Lower leg skin (tissue), 4 donors: Measurements from ENCODE around the gene DENND6A. TPM values are rescaled to one million over a fixed set of nuclear protein-coding genes. Genes with fewer than 3 reads are reported as not detected.
"Not testable (repeated sequence)": the region's sequence is repeated elsewhere in the genome, so short reads cannot be mapped to it uniquely, and the experiment has no call there.

ENCODE experiments used
- DNase-seq, 2 donors: peaks; one replicate each; pipeline ENCODE4 v3.0.0-alpha.2; 2019; ENCODE audit warnings: low spot score in 2 of 2
- H3K4me3 ChIP-seq: fragments of 200-600 bp; sonication (generic); 2 replicates; pipeline ENCODE4 v1.5.1; 2017; ENCODE audit warnings: mild to moderate bottlenecking, low read depth; ENCODE audit not compliant: poor library complexity, severe bottlenecking
- POLR2A ChIP-seq, 2 donors: fragments of 450-650 bp; IDR thresholded peaks; one replicate each; pipeline ENCODE4 v1.6.1; 2016 to 2017; ENCODE audit warnings: antibody characterized with exemption in 2 of 2, mild to moderate bottlenecking in 1 of 2, moderate library complexity in 1 of 2
- WGBS, 2 donors: methylation state at CpG; one replicate each; pipeline ENCODE4 v1.1.5; 2018; 5-methylcytosine and 5-hydroxymethylcytosine counted together
- intact Hi-C: fragments of 100-400 bp; cut with DNase I; formaldehyde crosslinking; loops from one replicate; pipeline ENCODE4 v1.15.0; 2023; ENCODE audit warnings: low total_unique reads
- total RNA-seq, 4 donors: library from RNA; depleted of rRNA; stranded (reverse); fragments of >200 nt; gene quantifications; one replicate each; pipeline ENCODE4 v1.1.0, GENCODE V29; 2016
- TF ChIP-seq, protein P1 (sequence below), 3 donors: fragments of 450-650 bp; IDR thresholded peaks; one replicate each; pipeline ENCODE4 v1.5.1; 2016; ENCODE audit warnings: antibody characterized with exemption in 3 of 3, mild to moderate bottlenecking in 3 of 3, moderate library complexity in 2 of 3

Gene DENND6A
- total RNA-seq, 4 donors from 2014 or later: 16.1 to 38.2 (median 24.7) TPM

DNA sequence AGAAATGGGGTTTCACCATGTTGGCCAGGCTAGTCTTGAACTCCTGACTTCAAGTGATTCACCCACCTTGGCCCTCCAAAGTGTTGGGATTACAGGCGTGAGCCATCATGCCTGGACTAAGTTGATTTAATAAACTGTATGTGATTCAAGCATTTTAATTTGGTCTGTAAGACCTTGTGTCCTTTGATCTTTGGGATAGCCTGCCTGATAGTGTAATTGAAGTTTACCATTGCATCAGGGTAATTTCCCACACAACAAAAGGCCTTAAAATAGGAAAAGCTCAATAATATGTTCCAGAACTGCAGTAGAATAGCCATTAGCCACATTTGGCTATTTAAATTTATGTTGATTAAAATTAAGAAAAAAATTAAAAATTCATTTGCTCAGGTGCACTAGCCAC lies 25.2 kb upstream of the DENND6A start:
- 100% methylated on average over 1 of the region's 1 CpG for WGBS, 2 donors
- no peak overlapping the region for H3K4me3 ChIP-seq
- TF ChIP-seq, protein P1, sequence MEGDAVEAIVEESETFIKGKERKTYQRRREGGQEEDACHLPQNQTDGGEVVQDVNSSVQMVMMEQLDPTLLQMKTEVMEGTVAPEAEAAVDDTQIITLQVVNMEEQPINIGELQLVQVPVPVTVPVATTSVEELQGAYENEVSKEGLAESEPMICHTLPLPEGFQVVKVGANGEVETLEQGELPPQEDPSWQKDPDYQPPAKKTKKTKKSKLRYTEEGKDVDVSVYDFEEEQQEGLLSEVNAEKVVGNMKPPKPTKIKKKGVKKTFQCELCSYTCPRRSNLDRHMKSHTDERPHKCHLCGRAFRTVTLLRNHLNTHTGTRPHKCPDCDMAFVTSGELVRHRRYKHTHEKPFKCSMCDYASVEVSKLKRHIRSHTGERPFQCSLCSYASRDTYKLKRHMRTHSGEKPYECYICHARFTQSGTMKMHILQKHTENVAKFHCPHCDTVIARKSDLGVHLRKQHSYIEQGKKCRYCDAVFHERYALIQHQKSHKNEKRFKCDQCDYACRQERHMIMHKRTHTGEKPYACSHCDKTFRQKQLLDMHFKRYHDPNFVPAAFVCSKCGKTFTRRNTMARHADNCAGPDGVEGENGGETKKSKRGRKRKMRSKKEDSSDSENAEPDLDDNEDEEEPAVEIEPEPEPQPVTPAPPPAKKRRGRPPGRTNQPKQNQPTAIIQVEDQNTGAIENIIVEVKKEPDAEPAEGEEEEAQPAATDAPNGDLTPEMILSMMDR (IDR thresholded peaks at IDR 0.05): no peak
- no peak for TF ChIP-seq POLR2A (IDR thresholded peaks at IDR 0.05)
- intact Hi-C loops: no loop called here
- no peak for DNase-seq

DNA sequence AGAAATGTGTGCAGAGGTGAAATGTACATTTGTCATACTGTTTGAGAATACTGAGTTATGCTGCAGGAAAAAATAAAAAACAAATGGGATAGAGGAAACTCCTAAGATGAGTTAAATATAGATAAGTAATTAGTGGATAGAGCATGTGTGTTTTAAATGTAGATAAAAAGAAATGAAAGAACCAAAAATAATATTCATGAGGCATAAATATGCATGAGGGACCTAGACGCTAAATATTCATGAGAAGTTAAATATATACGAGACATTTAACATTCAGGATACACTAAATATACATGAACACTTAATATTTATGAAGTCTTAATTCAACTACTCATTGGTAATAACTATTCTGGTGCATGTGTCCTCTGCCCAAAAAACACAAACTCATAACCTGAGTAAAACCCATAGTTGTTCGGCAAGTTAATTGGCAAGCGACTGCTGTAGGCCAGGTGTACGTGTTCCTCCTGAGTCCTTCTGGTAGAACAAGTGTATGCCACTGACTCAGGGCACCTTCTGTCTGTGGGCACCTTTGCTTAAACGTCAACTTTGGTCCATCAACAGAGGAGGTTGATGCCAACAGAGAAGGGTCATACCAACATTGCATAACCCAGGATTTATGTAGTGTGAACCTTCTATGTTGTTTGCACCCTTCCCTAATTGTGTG lies 24.5 kb upstream of the DENND6A start:
- 77 to 87% methylated on average over 6 of the region's 6 CpGs for WGBS, 2 donors
- intact Hi-C loops: no loop called here
- TF ChIP-seq POLR2A (IDR thresholded peaks at IDR 0.05): no peak
- TF ChIP-seq, protein P1 (IDR thresholded peaks at IDR 0.05): no peak
- no peak for DNase-seq
- no peak overlapping the region for H3K4me3 ChIP-seq

DNA sequence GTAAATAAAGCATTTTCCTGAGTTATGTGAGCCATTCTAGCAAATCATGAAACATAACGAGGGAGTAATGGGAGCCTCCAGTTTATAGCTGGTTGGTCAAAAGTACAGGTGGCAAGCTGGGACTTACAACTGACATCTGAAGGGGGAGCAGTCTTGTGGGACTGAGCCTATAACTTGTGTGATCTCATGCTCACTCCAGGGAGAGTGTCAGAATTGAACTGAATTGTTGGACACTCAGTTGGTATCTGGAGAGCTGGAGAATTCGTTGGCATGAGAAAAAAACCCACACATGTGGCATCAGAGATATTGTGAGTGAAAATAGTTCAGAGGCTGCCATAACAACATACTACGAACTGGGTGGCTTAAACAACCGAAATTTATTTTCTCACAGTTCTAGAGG lies 22.8 kb upstream of the DENND6A start:
- 89 to 92% methylated on average over 4 of the region's 4 CpGs for WGBS, 2 donors
- intact Hi-C loops: no loop called here
- TF ChIP-seq, protein P1 (IDR thresholded peaks at IDR 0.05): no peak
- no peak for TF ChIP-seq POLR2A (IDR thresholded peaks at IDR 0.05)

DNA sequence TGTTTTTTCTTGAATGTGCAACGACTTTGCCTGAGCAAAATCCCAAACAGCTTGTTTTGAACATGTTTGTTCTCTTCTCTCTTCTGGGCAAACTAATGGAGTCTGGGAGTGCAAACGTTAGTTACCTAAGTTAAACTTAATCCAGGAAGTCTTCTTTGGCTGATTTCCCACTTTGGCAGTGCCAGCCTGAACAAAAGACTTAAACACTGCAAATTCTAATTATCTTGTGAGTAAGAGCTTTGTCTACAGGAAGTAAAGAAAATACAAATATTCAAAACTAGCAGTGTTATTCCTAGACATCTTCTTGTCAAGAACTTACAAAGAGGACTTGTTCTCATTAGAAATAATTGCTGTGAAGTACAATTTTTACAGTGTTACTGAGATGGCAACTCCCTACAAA lies 16.7 kb upstream of the DENND6A start:
- H3K4me3 ChIP-seq: no peak overlapping the region
- TF ChIP-seq, protein P1 (IDR thresholded peaks at IDR 0.05): no peak
- no peak for TF ChIP-seq POLR2A (IDR thresholded peaks at IDR 0.05)
- WGBS, 2 donors: 6 to 8% methylated on average over 2 of the region's 2 CpGs
- DNase-seq: no peak
- intact Hi-C loops: no loop called here

More for the DNA sequence above, 22.8 kb upstream of the DENND6A start:
- no peak overlapping the region for H3K4me3 ChIP-seq
- no peak for DNase-seq

DNA sequence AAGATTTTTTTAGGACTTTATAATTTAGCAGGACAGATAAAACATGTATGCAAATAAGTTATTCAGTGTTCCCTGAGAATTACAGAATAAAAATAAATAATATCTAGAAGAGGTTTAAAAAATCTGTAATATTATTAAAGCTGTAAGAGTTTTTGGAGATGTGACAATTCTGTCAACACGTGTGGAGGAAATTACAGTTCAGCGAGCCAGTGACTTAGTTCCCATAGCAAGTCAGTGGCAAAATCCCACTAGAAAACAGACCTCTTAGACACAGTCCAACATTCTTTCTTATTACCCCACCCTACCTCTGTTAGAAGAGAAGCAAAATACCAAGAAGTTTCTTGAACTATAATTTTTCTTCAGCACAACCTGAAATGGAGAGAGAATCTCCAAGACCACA lies 16.2 kb upstream of the DENND6A start:
- TF ChIP-seq, protein P1 (IDR thresholded peaks at IDR 0.05): no peak
- no peak for TF ChIP-seq POLR2A (IDR thresholded peaks at IDR 0.05)
- intact Hi-C loops: no loop called here
- DNase-seq: no peak
- no peak overlapping the region for H3K4me3 ChIP-seq
- WGBS, 2 donors: 7 to 10% methylated on average over 2 of the region's 2 CpGs

DNA sequence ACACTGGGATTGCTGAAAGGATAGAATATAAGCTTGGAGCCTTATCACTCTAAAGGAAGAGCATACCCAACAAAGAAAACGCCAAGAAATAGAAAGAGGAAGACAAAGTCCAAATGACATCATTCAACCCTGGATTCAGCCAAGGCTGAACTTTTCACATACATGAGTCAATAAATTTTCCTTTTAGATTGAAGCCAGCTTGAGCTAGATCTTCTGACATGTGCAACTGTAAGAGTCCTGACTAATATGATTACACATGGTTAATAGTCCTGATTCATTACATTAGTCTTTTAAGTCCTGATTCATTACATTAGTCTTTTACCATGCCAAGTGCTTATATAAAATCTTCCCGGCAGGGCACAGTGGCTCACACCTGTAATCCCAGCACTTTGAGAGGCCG lies 13.6 kb upstream of the DENND6A start:
- WGBS, 2 donors: 42 to 44% methylated on average over 3 of the region's 3 CpGs
- DNase-seq: no peak
- intact Hi-C loops: no loop called here
- no peak overlapping the region for H3K4me3 ChIP-seq
- no peak for TF ChIP-seq POLR2A (IDR thresholded peaks at IDR 0.05)
- TF ChIP-seq, protein P1 (IDR thresholded peaks at IDR 0.05): no peak

DNA sequence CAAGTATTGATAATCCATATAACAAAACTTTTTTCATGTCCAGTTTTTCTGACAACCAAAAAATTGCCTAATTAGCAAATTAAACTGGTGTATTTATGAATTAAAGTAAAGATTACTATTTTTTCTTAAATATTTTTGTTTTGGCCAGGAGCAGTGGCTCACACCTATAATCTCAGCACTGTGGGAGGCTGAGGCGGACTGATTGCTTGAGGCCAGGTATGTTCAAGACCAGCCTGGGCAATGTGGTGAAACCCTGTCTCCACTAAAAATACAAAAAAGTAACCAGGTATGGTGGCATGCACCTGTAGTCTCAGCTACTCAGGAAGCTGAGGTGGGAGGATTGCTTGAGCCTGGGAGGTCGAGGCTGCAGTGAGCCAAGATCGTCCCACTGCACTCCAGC lies 12.5 kb upstream of the DENND6A start:
- 89 to 95% methylated on average over 3 of the region's 3 CpGs for WGBS, 2 donors
- intact Hi-C loops, DNase-seq, H3K4me3 ChIP-seq: not testable (repeated sequence)
